Esophagus muscularis mucosa (tissue), 4 donors: ENCODE measurements around the gene SERTAD2. TPM values are rescaled to one million over a fixed set of nuclear protein-coding genes. Genes with fewer than 3 reads are reported as not detected.
A peak's percentile ranks its signal among the peaks of the same experiment; 100 is the strongest.

ENCODE experiments used
- DNase-seq: peaks from one replicate; pipeline ENCODE4 v3.0.0-alpha.2; 2017; ENCODE audit errors: extremely low spot score
- H3K27ac ChIP-seq, 4 donors: fragments of 200-600 bp; sonication (generic); replicated peaks in 1 of 4; 1 replicate in 3 of 4; 2 replicates in 1 of 4; pipeline ENCODE4 v1.5.1; 2016 to 2019; ENCODE audit warnings: mild to moderate bottlenecking in 1 of 4
- H3K27me3 ChIP-seq, 4 donors: fragments of 200-600 bp; sonication (generic); one replicate each; pipeline versions ENCODE4 v1.5.1 to v1.6.0; 2016 to 2019
- H3K36me3 ChIP-seq, 4 donors: fragments of 200-600 bp; sonication (generic); one replicate each; pipeline ENCODE4 v1.5.1; 2016 to 2019
- H3K4me1 ChIP-seq, 4 donors: fragments of 200-600 bp; sonication (generic); one replicate each; pipeline ENCODE4 v1.5.1; 2016 to 2019
- H3K4me3 ChIP-seq, 4 donors: fragments of 200-600 bp; sonication (generic); 1 replicate in 2 of 4; 2 replicates in 2 of 4; pipeline ENCODE4 v1.5.1; 2016 to 2019; ENCODE audit warnings: mild to moderate bottlenecking in 4 of 4, moderate library complexity in 1 of 4
- H3K9me3 ChIP-seq, 4 donors: fragments of 200-600 bp; sonication (generic); 1 replicate in 3 of 4; 2 replicates in 1 of 4; pipeline ENCODE4 v1.5.1; 2016 to 2019
- CTCF ChIP-seq, 3 experiments: fragments of 200-600 bp in 2 of 3; fragments of 450-650 bp in 1 of 3; sonication (generic) in 2 of 3; IDR thresholded peaks; one replicate each; pipeline ENCODE4 v1.5.1; 2017 to 2019; ENCODE audit warnings: antibody characterized with exemption in 3 of 3, mild to moderate bottlenecking in 2 of 3, moderate library complexity in 1 of 3
- EP300 ChIP-seq: sonication (generic); formaldehyde crosslinking; IDR thresholded peaks from one replicate; pipeline ENCODE4 v1.6.1; 2017; ENCODE audit warnings: antibody characterized with exemption
- POLR2A ChIP-seq: fragments of 450-650 bp; IDR thresholded peaks from one replicate; pipeline ENCODE4 v1.6.1; 2017; ENCODE audit warnings: antibody characterized with exemption, moderate library complexity, mild to moderate bottlenecking, low read depth
- POLR2AphosphoS5 ChIP-seq, 2 donors: sonication (generic); formaldehyde crosslinking; IDR thresholded peaks; one replicate each; pipeline ENCODE4 v1.6.1; 2017; ENCODE audit warnings: antibody characterized with exemption in 2 of 2
- WGBS: methylation state at CpG from one replicate; pipeline ENCODE4 v1.1.5; 2018; 5-methylcytosine and 5-hydroxymethylcytosine counted together
- intact Hi-C: fragments of 100-400 bp; cut with DNase I; formaldehyde crosslinking; loops from one replicate; pipeline ENCODE4 v1.15.1; 2023
- total RNA-seq, 4 donors: library from RNA; depleted of rRNA; stranded (reverse); fragments of >200 nt; gene quantifications; one replicate each; pipeline versions ENCODE4 v1.1.0 to v1.2.1, GENCODE V29; 2016

Gene SERTAD2
- total RNA-seq, 4 donors from 2014 or later = 12.1 to 18.1 (median 14.3) TPM

DNA sequence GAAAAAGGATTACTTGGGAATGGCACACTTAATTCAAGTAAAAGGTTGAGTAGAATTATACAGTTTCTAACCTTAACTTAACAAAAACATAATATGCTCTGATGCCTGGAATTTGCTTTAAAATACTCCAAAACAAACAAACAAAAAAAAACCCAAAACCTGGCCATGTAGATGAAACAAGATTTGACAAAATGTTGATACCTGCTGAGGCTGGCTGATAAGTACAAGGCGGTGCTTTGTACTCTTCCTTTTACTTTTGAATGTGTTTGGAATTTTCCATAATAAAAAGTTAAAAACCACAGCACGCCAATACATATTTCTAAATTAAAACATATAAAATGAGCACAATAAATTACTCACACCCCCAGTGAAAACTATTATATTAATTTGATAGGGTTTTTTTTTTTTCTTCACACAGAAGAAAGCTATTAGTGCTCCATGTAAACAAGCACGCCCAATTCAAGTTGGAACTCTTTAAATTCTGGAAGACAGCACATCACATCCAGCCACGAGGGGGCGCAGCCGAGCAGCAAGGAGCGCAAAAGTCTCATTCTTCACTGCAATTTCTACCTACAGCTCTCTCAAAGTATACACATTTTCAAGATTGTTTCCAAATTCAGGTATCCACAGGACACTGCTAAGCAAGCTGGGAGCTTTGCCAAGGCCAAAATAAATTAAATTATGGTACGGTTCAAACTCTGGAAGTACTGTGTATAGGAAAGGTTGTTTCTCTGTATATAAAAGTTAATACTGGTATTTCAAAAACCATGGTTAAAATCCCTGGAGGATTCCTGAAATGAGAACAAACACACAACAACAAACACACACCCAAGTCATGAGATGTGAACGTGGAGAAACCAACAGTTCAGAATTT lies 7.5 kb downstream of the SERTAD2 start:
- WGBS = 12% methylated on average over 9 of the region's 9 CpGs
- TF ChIP-seq POLR2A (no peak), POLR2AphosphoS5 (IDR thresholded peaks at IDR 0.05) (peak; percentile 50 to 73), CTCF (IDR thresholded peaks at IDR 0.05) (peak; percentile 86 to 97 (median 96)), EP300 (no peak)
- Histone ChIP-seq H3K4me3 (peak overlapping the region in 3 of 4 donors; percentile 5 to 53 (median 53)), H3K27ac (peak overlapping the region in 3 of 4 donors; percentile 87 to 92 (median 89)), H3K27me3 (no peaks in the 10 kb centered on the region), H3K36me3 (no peaks in the 10 kb centered on the region), H3K9me3 (no peaks in the 10 kb centered on the region), H3K4me1 (peaks cover 66 to 93% (median 83%) of the 10 kb centered on the region in 4 donors)
- intact Hi-C loops = loop anchor here (2.0 to 10.0 kb wide), 2 partner anchors 121 to 219 kb away; partner anchors contain the start of gene AFTPH
- peak; percentile 97 for DNase-seq

- intact Hi-C loops = loop anchor here (10.0 kb wide), 1 partner anchor 120 kb away; the partner anchor contains the start of gene AFTPH
- no peaks in the 10 kb centered on the region for H3K9me3 ChIP-seq
- peak; percentile 74 for TF ChIP-seq POLR2A
- TF ChIP-seq EP300 = peak; percentile 13
- TF ChIP-seq POLR2AphosphoS5 (IDR thresholded peaks at IDR 0.05) = peak; percentile 90 to 97
- peak in 1 of 3 experiments; percentile 24 for TF ChIP-seq CTCF (IDR thresholded peaks at IDR 0.05)
- H3K36me3 ChIP-seq = no peaks in the 10 kb centered on the region
- no peak for DNase-seq
- peak overlapping the region; percentile 87 to 92 (median 89) for H3K27ac ChIP-seq
- H3K4me1 ChIP-seq = peaks cover 63 to 88% (median 83%) of the 10 kb centered on the region in 4 donors
- under 1% methylated on average over 31 of the region's 31 CpGs for WGBS
- peak overlapping the region; percentile 51 to 58 (median 53) for H3K4me3 ChIP-seq
- no peaks in the 10 kb centered on the region for H3K27me3 ChIP-seq
Observed at GRCh38 chr2:64644458-64645382, 9.0 kb downstream of the SERTAD2 start.

GRCh38 chr2:64643838-64644457 lies 9.8 kb downstream of the SERTAD2 start:
- peak overlapping the region; percentile 51 to 58 (median 53) for H3K4me3 ChIP-seq
- peak overlapping the region; percentile 87 to 92 (median 89) for H3K27ac ChIP-seq
- H3K9me3 ChIP-seq = no peaks in the 10 kb centered on the region
- 58% methylated on average over 7 of the region's 8 CpGs for WGBS
- H3K27me3 ChIP-seq = no peaks in the 10 kb centered on the region
- intact Hi-C loops = loop anchor here (10.0 kb wide), 1 partner anchor 119 kb away; the partner anchor contains the start of gene AFTPH
- TF ChIP-seq POLR2A = no peak
- no peak for TF ChIP-seq EP300
- no peak for TF ChIP-seq POLR2AphosphoS5 (IDR thresholded peaks at IDR 0.05)
- no peaks in the 10 kb centered on the region for H3K36me3 ChIP-seq
- H3K4me1 ChIP-seq = peaks cover 58 to 87% (median 80%) of the 10 kb centered on the region in 4 donors
- DNase-seq = no peak

DNA sequence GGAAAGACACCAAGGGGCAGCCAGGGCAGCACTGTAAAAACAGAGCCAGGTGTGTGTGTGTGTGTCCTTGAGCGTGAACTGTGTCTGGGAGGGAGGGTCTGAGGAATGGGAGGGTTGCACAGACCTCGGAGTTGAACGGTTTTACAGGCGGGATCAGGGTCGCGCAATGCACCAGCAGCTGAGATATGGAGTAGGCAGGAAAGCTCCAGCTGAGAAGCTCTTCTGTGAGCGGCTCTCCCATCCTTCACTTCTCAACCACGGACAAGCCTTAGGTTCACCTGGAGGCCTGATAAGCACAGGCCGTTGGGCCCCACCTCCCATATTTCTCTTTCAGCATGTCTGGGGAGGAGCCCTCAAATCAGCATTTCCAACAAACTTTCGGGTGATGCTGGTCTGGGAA lies 12.1 kb downstream of the SERTAD2 start:
- intact Hi-C loops = loop anchor here (10.0 kb wide), 1 partner anchor 117 kb away; the partner anchor contains the start of gene AFTPH
- H3K36me3 ChIP-seq = no peaks in the 10 kb centered on the region
- 76% methylated on average over 10 of the region's 10 CpGs for WGBS
- H3K4me1 ChIP-seq = peaks cover 69 to 89% (median 84%) of the 10 kb centered on the region in 4 donors
- H3K4me3 ChIP-seq = no peak overlapping the region
- TF ChIP-seq EP300 (no peak), CTCF (IDR thresholded peaks at IDR 0.05) (no peak), POLR2A (no peak), POLR2AphosphoS5 (IDR thresholded peaks at IDR 0.05) (no peak)
- H3K27me3 ChIP-seq = no peaks in the 10 kb centered on the region
- DNase-seq = no peak
- peak overlapping the region in 1 of 4 donors; percentile 16 for H3K27ac ChIP-seq
- H3K9me3 ChIP-seq = no peaks in the 10 kb centered on the region
